Measurements from ENCODE around the gene SCAP. TPM values are rescaled to one million over a fixed set of nuclear protein-coding genes. Genes with fewer than 3 reads are reported as not detected.

SCAP gene
- 101 TPM for total RNA-seq

GRCh38 chr3:47475570-47476329 is at the start of gene SCAP:
TSS of gene SCAP (minus strand) at chr3:47475941. CDS start at chr3:47442993, 32,948 bp downstream.

GRCh38 chr3:47513125-47513929 is 37.6 kb upstream of the SCAP start, which contains the start of gene ELP6:
TSS of gene ELP6 (minus strand) at chr3:47513712. CDS start at chr3:47513590, 122 bp downstream.

GRCh38 chr3:47380601-47381316 is 95.0 kb downstream of the SCAP start, which contains the start of gene PTPN23:
TSS of gene PTPN23 (plus strand) at chr3:47381021. CDS start at chr3:47381097, 76 bp downstream.

Small RNA genes within 50 kb of the gene (small RNA-seq; reads per million reads assigned to genes)
- not detected for gene AC099778.2 (ENCODE audit: low replicate concordance)

Other genes with a start within 250 kb of the SCAP start
- gene KIF9, start 193.1 kb downstream of the SCAP start, total RNA-seq = 19.4 TPM
- gene KLHL18, start 193.0 kb downstream of the SCAP start, total RNA-seq = 14.6 TPM
- gene PTPN23, start 94.9 kb downstream of the SCAP start, total RNA-seq = 25.9 TPM
- gene ELP6, start 37.8 kb upstream of the SCAP start, total RNA-seq = 35.5 TPM
- gene CSPG5, start 102.9 kb upstream of the SCAP start, total RNA-seq = 1.3 TPM